Hepatocyte (in vitro differentiated cells): ENCODE results near the gene RHOH. TPM values are rescaled to one million over a fixed set of nuclear protein-coding genes. Genes with fewer than 3 reads are reported as not detected.
A peak's percentile ranks its signal among the peaks of the same experiment; 100 is the strongest.
"Not testable (repeated sequence)": the region's sequence is repeated elsewhere in the genome, so short reads cannot be mapped to it uniquely, and the experiment has no call there.

Experiments
- DNase-seq: peaks from one replicate; pipeline ENCODE4 v3.0.0-alpha.2; 2016; ENCODE audit warnings: low spot score
- H2AFZ ChIP-seq: fragments of 200-600 bp; sonication (generic); 2 replicates; pipeline ENCODE4 v1.6.0; 2016; ENCODE audit warnings: antibody characterized with exemption, mild to moderate bottlenecking
- H3K27ac ChIP-seq: fragments of 200-600 bp; sonication (generic); 2 replicates; pipeline ENCODE4 v1.5.1; 2016; ENCODE audit warnings: mild to moderate bottlenecking
- H3K27me3 ChIP-seq: fragments of 200-600 bp; sonication (generic); 2 replicates; pipeline ENCODE4 v1.6.1; 2016
- H3K36me3 ChIP-seq: fragments of 200-600 bp; sonication (generic); replicated peaks from 2 replicates; pipeline ENCODE4 v1.5.1; 2016; ENCODE audit warnings: low read depth; ENCODE audit not compliant: insufficient read depth
- H3K4me1 ChIP-seq: fragments of 200-600 bp; sonication (generic); 2 replicates; pipeline ENCODE4 v1.5.1; 2016; ENCODE audit warnings: mild to moderate bottlenecking, moderate library complexity; ENCODE audit not compliant: insufficient read depth
- H3K4me2 ChIP-seq: fragments of 200-600 bp; sonication (generic); 2 replicates; pipeline ENCODE4 v1.6.0; 2016
- H3K4me3 ChIP-seq: fragments of 200-600 bp; sonication (generic); 2 replicates; pipeline ENCODE4 v1.5.1; 2016; ENCODE audit warnings: mild to moderate bottlenecking
- H3K79me2 ChIP-seq: fragments of 200-600 bp; sonication (generic); 2 replicates; pipeline ENCODE4 v1.6.0; 2017; ENCODE audit warnings: mild to moderate bottlenecking
- H3K9me2 ChIP-seq: fragments of 200-600 bp; sonication (generic); replicated peaks from 2 replicates; pipeline ENCODE4 v1.6.0; 2017; ENCODE audit warnings: mild to moderate bottlenecking; ENCODE audit not compliant: insufficient read depth
- H3K9me3 ChIP-seq: fragments of 200-600 bp; sonication (generic); 2 replicates; pipeline ENCODE4 v1.5.1; 2016; ENCODE audit warnings: low read depth, mild to moderate bottlenecking
- H4K20me1 ChIP-seq: fragments of 200-600 bp; sonication (generic); 2 replicates; pipeline ENCODE4 v1.6.0; 2016; ENCODE audit warnings: mild to moderate bottlenecking; ENCODE audit not compliant: insufficient read depth, poor library complexity, severe bottlenecking
- EZH2 ChIP-seq: fragments of 200-600 bp; sonication (generic); IDR thresholded peaks from 2 replicates; pipeline ENCODE4 v1.6.1; 2016; ENCODE audit warnings: antibody characterized with exemption, mild to moderate bottlenecking, borderline replicate concordance
- EZH2phosphoT487 ChIP-seq: fragments of 200-600 bp; sonication (generic); IDR thresholded peaks from one replicate; pipeline ENCODE4 v1.6.1; 2018; ENCODE audit warnings: antibody characterized with exemption, mild to moderate bottlenecking, low read depth, moderate library complexity; ENCODE audit not compliant: unreplicated experiment, severe bottlenecking
- WGBS: methylation state at CpG from one replicate; pipeline ENCODE4 v1.1.6; 2016; ENCODE audit warnings: low lambda C conversion rate; ENCODE audit errors: missing lambda C conversion rate; 5-methylcytosine and 5-hydroxymethylcytosine counted together
- polyA plus RNA-seq: library from polyadenylated mRNA; unstranded; fragments of >200 nt; fragmentation: Nextera tagmentation; extraction: Ambion mirVana; gene quantifications from 2 replicates; pipeline ENCODE4 v1.2.1, GENCODE V29; 2016
- total RNA-seq: library from RNA; depleted of rRNA; stranded (reverse); fragments of >200 nt; gene quantifications from 2 replicates; pipeline ENCODE4 v1.2.3, GENCODE V29; 2014
- TF ChIP-seq, protein P1 (sequence below): fragments of 200-600 bp; sonication (generic); IDR thresholded peaks from 2 replicates; pipeline ENCODE4 v1.5.1; 2016; ENCODE audit warnings: antibody characterized with exemption, mild to moderate bottlenecking; ENCODE audit not compliant: poor library complexity

RHOH gene
- total and polyA plus RNA-seq, 2 experiments from 2014 or later = not detected

DNA sequence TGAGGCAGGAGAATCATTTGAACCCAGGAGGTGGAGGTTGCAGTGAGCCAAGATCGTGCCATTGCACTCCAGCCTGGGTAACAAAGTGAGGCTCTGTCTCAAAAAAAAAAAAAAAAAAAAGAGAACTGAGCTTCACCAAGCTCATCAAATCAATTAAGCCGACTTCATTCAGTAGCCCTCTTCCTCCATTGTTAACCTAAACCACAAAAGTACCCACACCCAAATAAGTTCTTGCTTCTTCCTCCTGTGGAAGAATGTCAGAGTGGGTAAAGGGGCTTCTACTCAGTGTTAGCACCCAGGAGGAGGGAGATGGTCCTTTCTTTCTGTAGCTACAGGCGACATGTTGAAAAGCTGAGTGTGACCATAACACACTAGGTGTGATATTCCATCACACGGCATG lies 79.7 kb downstream of the RHOH start:
- H3K79me2 ChIP-seq = no peaks in the 10 kb centered on the region
- DNase-seq = no peak
- H2AFZ ChIP-seq = no peak overlapping the region
- TF ChIP-seq EZH2phosphoT487 = no peak
- TF ChIP-seq EZH2 = no peak
- TF ChIP-seq, protein P1, sequence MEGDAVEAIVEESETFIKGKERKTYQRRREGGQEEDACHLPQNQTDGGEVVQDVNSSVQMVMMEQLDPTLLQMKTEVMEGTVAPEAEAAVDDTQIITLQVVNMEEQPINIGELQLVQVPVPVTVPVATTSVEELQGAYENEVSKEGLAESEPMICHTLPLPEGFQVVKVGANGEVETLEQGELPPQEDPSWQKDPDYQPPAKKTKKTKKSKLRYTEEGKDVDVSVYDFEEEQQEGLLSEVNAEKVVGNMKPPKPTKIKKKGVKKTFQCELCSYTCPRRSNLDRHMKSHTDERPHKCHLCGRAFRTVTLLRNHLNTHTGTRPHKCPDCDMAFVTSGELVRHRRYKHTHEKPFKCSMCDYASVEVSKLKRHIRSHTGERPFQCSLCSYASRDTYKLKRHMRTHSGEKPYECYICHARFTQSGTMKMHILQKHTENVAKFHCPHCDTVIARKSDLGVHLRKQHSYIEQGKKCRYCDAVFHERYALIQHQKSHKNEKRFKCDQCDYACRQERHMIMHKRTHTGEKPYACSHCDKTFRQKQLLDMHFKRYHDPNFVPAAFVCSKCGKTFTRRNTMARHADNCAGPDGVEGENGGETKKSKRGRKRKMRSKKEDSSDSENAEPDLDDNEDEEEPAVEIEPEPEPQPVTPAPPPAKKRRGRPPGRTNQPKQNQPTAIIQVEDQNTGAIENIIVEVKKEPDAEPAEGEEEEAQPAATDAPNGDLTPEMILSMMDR = no peak
- no peaks in the 10 kb centered on the region for H3K9me2 ChIP-seq
- no peak overlapping the region for H3K4me3 ChIP-seq
- WGBS = 96% methylated on average over 4 of the region's 4 CpGs
- H3K9me3 ChIP-seq = no peaks in the 10 kb centered on the region
- H3K36me3 ChIP-seq = no peaks in the 10 kb centered on the region
- no peaks in the 10 kb centered on the region for H3K27me3 ChIP-seq
- no peak overlapping the region for H3K4me2 ChIP-seq
- H4K20me1 ChIP-seq = no peaks in the 10 kb centered on the region
- no peak overlapping the region for H3K27ac ChIP-seq
- H3K4me1 ChIP-seq = no peaks in the 10 kb centered on the region

DNA sequence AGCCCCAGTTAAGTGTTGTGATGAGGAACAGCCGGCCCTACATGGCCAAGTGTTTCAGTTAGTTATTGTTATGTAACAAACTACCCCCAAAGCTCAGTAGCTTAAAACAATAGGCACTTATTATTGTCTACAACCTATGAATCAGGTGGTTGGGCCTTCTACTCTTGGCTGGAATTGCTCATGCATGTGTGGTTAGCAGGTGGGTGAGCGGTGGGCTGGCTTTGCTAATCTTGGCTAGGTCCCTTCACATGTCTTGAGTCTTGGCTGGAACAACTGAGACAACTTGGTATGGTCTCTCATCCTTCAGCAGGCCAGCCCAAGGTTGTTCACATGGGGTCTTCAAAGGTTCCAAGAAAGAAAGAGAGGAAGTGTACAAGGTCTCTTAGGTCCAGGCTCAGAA lies 83.8 kb downstream of the RHOH start:
- H3K36me3 ChIP-seq = no peaks in the 10 kb centered on the region
- no peak overlapping the region for H2AFZ ChIP-seq
- TF ChIP-seq EZH2 = no peak
- no peak for TF ChIP-seq EZH2phosphoT487
- TF ChIP-seq, protein P1 = no peak
- no peak overlapping the region for H3K4me2 ChIP-seq
- H3K4me3 ChIP-seq = no peak overlapping the region
- 95% methylated on average over 2 of the region's 2 CpGs for WGBS
- no peaks in the 10 kb centered on the region for H3K9me2 ChIP-seq
- DNase-seq = no peak
- peak overlapping the region; percentile 35 for H3K27ac ChIP-seq
- H3K9me3 ChIP-seq = no peaks in the 10 kb centered on the region
- H3K27me3 ChIP-seq = no peaks in the 10 kb centered on the region
- no peaks in the 10 kb centered on the region for H4K20me1 ChIP-seq
- H3K79me2 ChIP-seq = no peaks in the 10 kb centered on the region
- no peaks in the 10 kb centered on the region for H3K4me1 ChIP-seq

DNA sequence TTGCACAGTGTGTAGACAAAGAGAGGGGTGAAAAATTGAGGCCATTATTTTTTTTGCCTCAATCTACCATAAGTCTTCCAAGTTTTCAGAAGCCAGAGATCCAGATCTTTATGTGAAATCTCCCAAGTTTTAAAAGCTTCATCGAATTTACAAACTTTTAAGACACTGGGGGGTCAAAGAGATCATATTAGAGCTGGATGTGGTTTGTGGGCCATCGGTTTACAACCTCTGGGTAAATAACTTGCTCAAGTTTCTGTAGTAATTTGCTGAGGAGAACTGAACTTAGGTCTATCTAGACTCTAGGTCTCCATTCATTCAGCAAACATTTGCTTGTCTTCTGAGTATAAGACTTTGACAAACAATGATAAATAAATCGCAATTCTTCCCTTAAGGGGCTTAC lies 84.3 kb downstream of the RHOH start:
- H3K36me3 ChIP-seq = no peaks in the 10 kb centered on the region
- H3K4me3 ChIP-seq = no peak overlapping the region
- H3K27me3 ChIP-seq = no peaks in the 10 kb centered on the region
- no peaks in the 10 kb centered on the region for H3K4me1 ChIP-seq
- 63% methylated on average over 3 of the region's 3 CpGs for WGBS
- no peaks in the 10 kb centered on the region for H3K9me3 ChIP-seq
- TF ChIP-seq, protein P1 = no peak
- TF ChIP-seq EZH2 = no peak
- no peak for TF ChIP-seq EZH2phosphoT487
- no peaks in the 10 kb centered on the region for H3K9me2 ChIP-seq
- no peak overlapping the region for H2AFZ ChIP-seq
- H4K20me1 ChIP-seq = no peaks in the 10 kb centered on the region
- DNase-seq = no peak
- H3K4me2 ChIP-seq = no peak overlapping the region
- peak overlapping the region; percentile 35 for H3K27ac ChIP-seq
- no peaks in the 10 kb centered on the region for H3K79me2 ChIP-seq

DNA sequence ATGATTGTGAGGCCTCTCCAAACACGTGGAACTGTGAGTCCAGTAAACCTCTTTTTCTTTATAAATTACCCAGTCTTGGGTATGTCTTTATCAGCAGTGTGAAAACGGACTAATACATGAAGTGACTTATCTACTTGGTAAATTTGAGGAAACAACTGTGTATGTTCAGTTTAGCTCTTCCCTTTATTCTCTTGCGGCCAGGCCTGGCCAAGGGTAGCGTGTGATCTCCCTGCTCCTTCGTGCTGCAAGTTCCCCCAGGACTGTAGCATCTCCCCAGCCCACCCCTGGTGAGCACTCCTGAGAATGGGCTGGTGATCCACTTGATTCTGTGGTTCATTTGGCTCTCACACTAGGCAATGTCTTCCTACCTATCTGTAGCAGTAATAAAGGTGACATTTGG lies 85.1 kb downstream of the RHOH start:
- no peaks in the 10 kb centered on the region for H3K9me2 ChIP-seq
- H3K27ac ChIP-seq = peak overlapping the region; percentile 35
- H3K4me3 ChIP-seq = no peak overlapping the region
- no peaks in the 10 kb centered on the region for H3K9me3 ChIP-seq
- no peak overlapping the region for H2AFZ ChIP-seq
- no peaks in the 10 kb centered on the region for H3K27me3 ChIP-seq
- H3K79me2 ChIP-seq = no peaks in the 10 kb centered on the region
- no peaks in the 10 kb centered on the region for H4K20me1 ChIP-seq
- DNase-seq = no peak
- H3K36me3 ChIP-seq = no peaks in the 10 kb centered on the region
- WGBS = 88% methylated on average over 5 of the region's 5 CpGs
- no peak overlapping the region for H3K4me2 ChIP-seq
- TF ChIP-seq EZH2 (no peak), EZH2phosphoT487 (no peak)
- TF ChIP-seq, protein P1 = no peak
- H3K4me1 ChIP-seq = no peaks in the 10 kb centered on the region

DNA sequence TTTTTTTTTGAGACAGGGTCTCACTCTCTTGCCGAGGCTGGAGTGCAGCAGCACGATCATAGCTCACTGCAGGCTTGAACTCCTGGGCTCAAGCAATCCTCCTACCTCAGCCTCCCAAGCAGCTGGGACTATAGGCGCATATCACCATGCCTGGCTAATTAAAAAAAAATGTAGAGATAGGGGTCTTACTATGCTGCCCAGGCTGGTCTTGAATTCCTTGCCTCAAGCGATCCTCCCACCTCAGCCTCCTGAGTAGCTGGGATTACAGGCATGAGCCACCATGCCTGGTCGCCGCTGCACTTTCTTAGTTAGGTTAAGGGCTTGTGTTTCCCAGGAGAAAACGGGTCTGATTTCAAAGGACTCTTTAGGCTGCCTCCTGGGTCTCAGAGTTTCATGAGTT lies 86.0 kb downstream of the RHOH start:
- H3K4me3 ChIP-seq, DNase-seq, H2AFZ ChIP-seq, H3K27ac ChIP-seq, H3K79me2 ChIP-seq, H3K36me3 ChIP-seq, H3K9me3 ChIP-seq, H3K27me3 ChIP-seq, H3K9me2 ChIP-seq, H3K4me2 ChIP-seq, H3K4me1 ChIP-seq, H4K20me1 ChIP-seq: not testable (repeated sequence)
- WGBS = 91% methylated on average over 5 of the region's 7 CpGs
